ENCODE results near the gene PPP1R3E. TPM values are rescaled to one million over a fixed set of nuclear protein-coding genes. Genes with fewer than 3 reads are reported as not detected.

Gene PPP1R3E
- total and polyA plus RNA-seq, 2 of the 13 experiments (the other 11 are each of a cell fraction or from before 2014, with no cell fraction given), result 16.5 to 26.5 TPM

GRCh38 chr14:23321572-23322547 is 19.2 kb upstream of the PPP1R3E start (continued):
- no peak for TF ChIP-seq ATF1 (CRISPR knock-in tag; IDR thresholded peaks at IDR 0.05)
- TF ChIP-seq SMARCC2 (IDR thresholded peaks at IDR 0.05), result no peak
- TF ChIP-seq ZNF331 (CRISPR knock-in tag; IDR thresholded peaks at IDR 0.05), result no peak
- peak; percentile 72 for TF ChIP-seq GZF1 (CRISPR knock-in tag; IDR thresholded peaks at IDR 0.05)
- peak; percentile 75 for TF ChIP-seq ZNF605 (CRISPR knock-in tag; IDR thresholded peaks at IDR 0.05)
- TF ChIP-seq REPIN1 (CRISPR knock-in tag; IDR thresholded peaks at IDR 0.05; ENCODE audit: borderline replicate concordance, low read depth), result peak; percentile 70
- TF ChIP-seq ZNF251 (CRISPR knock-in tag; IDR thresholded peaks at IDR 0.05), result no peak
- TF ChIP-seq ATF7-NPFF (CRISPR knock-in tag; IDR thresholded peaks at IDR 0.05; ENCODE audit: low read depth), result no peak
- TF ChIP-seq SP4 (CRISPR knock-in tag; IDR thresholded peaks at IDR 0.05), result no peak
- no peak for TF ChIP-seq SETDB1 (CRISPR knock-in tag; IDR thresholded peaks at IDR 0.05; ENCODE audit: borderline replicate concordance)
- TF ChIP-seq ZNF557 (CRISPR knock-in tag; IDR thresholded peaks at IDR 0.05), result no peak; the same call in none of the 2 replicates
- peak; percentile 85; the same call in 1 of the 2 replicates for TF ChIP-seq TIGD3 (CRISPR knock-in tag; IDR thresholded peaks at IDR 0.05; ENCODE audit: borderline replicate concordance)
- no peak for TF ChIP-seq MYPOP (CRISPR knock-in tag; IDR thresholded peaks at IDR 0.05)
- no peak; the same call in 1 of the 2 replicates for TF ChIP-seq ZFAT (CRISPR knock-in tag; conservative IDR thresholded peaks at IDR 0.05)
- no peak for TF ChIP-seq NFIC (IDR thresholded peaks at IDR 0.05; ENCODE audit: low read length)
- peak; percentile 31; the same call in 1 of the 2 replicates for TF ChIP-seq ZSCAN9 (CRISPR knock-in tag; IDR thresholded peaks at IDR 0.05; ENCODE audit: borderline replicate concordance)
- TF ChIP-seq JUN (CRISPR knock-in tag; IDR thresholded peaks at IDR 0.05), result peak; percentile 53
- TF ChIP-seq ZNF512 (CRISPR knock-in tag; IDR thresholded peaks at IDR 0.05), result peak; percentile 61; the same call in 1 of the 2 replicates
- peak; percentile 71; the same call in 1 of the 2 replicates for TF ChIP-seq ZNF142 (CRISPR knock-in tag; IDR thresholded peaks at IDR 0.05)
- TF ChIP-seq GATAD1 (CRISPR knock-in tag; IDR thresholded peaks at IDR 0.05), result 0 out of 2 replicates have a peak, but pooled peaks have one; percentile 35
